ENCODE measurements around the gene GYPA.
"Not testable (repeated sequence)": the region's sequence is repeated elsewhere in the genome, so short reads cannot be mapped to it uniquely, and the experiment has no call there.

GYPA gene

DNA sequence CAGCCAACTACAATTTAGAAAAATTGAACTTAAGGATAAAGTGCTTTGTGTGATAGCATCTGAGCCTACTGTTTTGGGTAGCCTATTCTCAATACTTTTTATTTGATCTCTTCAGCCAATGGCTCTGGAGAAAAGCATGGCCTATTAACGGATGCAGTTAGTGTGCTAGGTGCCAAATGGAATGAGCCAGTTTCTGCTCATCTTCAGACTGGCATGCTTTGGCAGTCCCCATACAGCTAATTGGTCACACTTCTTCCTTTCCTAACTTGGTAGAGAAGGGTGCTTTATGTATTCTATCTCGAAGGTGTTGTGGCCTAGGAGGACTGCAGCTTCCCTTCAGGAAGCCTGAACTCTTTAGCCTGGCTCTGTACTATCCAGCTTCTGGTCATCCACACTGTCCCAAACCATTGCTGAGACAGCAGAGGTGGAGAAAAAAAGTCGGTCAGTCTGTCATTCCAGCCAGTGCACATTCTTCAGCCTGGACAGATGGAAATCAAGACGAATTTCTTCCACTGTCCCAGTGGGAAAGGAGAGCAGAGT lies 11.1 kb downstream of the GYPA start:
- not testable (repeated sequence) for FAIRE-seq; DNase-seq (ENCODE audit: insufficient read length, low spot score)

- not testable (repeated sequence) for FAIRE-seq
These were observed 11.7 kb downstream of the GYPA start for GRCh38 chr4:144128709-144129320.

GRCh38 chr4:144125109-144125508 lies 15.4 kb downstream of the GYPA start:
- not testable (repeated sequence) for DNase-seq (ENCODE audit: insufficient read length, low spot score)

More at GRCh38 chr4:144128709-144129320, 11.7 kb downstream of the GYPA start:
- DNase-seq (ENCODE audit: insufficient read length, low spot score): not testable (repeated sequence)

GRCh38 chr4:144123982-144124635 lies 16.4 kb downstream of the GYPA start:
- not testable (repeated sequence) for FAIRE-seq; DNase-seq (ENCODE audit: insufficient read length, low spot score)

More at GRCh38 chr4:144125109-144125508, 15.4 kb downstream of the GYPA start:
- FAIRE-seq: not testable (repeated sequence)

DNA sequence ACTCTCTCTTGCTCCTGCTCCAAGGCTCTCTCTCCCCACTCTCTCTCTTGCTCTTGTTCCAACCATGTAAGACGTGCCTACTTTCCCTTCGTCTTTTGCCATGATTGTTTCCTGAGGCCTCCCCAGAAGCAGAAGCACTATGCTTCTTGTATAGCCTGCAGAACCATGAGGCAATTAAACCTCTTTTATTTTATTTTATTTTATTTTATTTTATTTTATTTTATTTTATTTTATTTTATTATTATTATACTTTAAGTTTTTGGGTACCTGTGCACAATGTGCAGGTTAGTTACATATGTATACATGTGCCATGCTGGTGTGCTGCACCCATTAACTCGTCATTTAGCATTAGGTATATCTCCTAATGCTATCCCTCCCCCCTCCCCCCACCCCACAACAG lies 17.2 kb downstream of the GYPA start:
- FAIRE-seq; DNase-seq (ENCODE audit: insufficient read length, low spot score): not testable (repeated sequence)

DNA sequence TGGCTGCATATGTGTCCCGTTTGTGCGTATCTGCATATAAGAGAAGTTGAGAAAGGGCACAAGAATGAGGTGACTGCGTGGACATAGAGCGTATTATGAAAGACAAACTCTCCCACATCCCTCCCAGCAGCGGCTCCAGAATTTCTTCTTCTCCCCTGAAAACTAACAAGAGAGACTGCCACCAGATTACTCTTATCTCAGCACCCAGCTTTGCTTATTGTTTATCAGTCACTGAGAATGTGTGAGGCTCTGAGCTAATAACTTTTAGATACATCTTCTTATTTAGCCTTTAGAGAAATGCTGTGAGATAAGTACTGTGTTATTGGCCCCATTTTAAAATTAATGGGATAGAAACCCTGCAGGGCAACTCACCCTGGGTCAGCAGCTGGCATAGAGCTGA lies 20.8 kb downstream of the GYPA start:
- not testable (repeated sequence) for DNase-seq (ENCODE audit: insufficient read length, low spot score); FAIRE-seq

GRCh38 chr4:144115519-144115918 lies 25.0 kb downstream of the GYPA start:
- FAIRE-seq (no peak), DNase-seq (ENCODE audit: insufficient read length, low spot score) (no peak)

DNA sequence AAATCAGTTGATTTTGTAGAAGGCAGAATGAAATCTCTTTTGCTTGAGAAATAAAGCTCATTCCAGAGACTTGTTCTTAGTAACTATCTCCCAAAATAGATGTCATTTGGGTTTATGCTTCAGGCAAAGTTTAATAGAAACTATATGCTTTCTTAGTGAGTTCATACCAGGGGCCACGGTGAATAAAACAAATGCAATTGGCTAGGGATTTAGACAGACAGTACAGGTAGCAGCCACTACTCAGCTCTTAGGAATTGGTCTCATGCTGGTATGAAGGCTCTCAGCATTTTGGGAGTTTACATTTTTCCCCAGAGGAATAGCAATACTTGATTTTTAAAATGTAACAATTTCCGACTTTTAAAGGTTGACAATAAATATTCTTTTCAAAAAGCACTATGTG lies 27.0 kb downstream of the GYPA start:
- DNase-seq (ENCODE audit: insufficient read length, low spot score) (no peak), FAIRE-seq (no peak)

DNA sequence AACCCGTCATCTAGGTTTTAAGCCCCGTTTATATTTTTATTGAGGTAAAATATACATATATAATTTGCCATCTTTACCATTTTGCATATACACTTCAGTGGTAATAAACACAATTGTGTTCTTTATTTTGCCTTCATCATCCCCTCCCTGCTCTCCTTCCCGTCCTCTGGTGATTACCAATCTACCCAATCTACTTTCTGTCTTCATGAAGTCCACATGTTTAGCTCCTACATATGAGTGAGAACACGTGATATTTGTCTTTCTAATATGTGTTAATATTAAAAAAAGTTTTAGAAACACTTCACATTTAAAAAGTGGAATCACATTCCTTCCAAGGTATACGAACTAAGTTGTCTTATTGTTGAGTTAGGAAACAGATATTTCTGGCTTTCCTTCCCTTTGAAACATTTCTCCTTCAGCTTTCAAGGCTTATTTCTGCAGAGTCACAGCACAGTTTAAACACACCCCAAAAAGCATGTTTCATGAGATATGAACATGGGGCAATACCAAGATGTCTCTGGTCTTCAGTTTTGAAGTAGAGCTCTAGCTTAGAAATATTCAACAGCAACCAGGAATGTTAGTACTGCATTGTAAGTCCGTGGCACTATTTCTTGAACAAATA lies 35.9 kb downstream of the GYPA start:
- DNase-seq (ENCODE audit: insufficient read length, low spot score) (no peak), FAIRE-seq (no peak)

DNA sequence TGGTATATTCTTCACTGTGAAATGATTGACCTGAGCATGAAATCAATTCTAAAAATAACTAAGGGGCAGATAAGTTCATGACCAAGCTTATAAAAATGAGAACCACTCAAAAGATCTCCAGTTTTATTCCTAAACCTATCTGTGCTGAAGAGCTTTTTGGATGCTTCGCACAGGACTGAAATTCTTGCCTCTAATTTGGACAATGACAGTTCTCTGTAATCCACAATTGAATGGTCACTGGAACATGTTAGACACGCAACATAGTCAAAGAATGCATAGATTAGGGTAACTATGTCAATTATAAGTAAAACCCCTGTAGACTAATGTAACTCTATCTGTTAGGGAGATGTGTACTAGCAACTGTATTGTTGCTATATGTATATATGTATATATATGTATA lies 42.7 kb downstream of the GYPA start:
- not testable (repeated sequence) for FAIRE-seq; DNase-seq (ENCODE audit: insufficient read length, low spot score)

DNA sequence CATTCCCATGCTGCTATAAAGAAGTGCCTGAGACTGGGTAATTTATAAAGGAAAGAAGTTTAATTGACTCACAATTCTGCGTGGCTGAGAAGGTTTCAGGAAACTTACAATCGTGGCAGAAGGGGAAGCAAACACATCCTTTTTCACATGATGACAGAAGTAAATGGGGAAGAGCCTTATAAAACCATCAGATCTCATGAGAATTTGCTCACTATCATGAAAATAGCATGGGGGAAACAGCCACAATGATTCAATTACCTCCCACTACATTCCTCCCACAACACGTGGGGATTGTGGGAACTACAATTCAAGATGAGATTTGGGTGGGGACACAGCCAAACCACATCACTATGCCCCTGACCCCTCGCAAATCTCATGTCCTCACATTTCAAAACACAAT lies 46.5 kb downstream of the GYPA start:
- FAIRE-seq; DNase-seq (ENCODE audit: insufficient read length, low spot score): not testable (repeated sequence)

GRCh38 chr4:144091181-144091580 lies 49.3 kb downstream of the GYPA start:
- FAIRE-seq; DNase-seq (ENCODE audit: insufficient read length, low spot score): not testable (repeated sequence)

DNA sequence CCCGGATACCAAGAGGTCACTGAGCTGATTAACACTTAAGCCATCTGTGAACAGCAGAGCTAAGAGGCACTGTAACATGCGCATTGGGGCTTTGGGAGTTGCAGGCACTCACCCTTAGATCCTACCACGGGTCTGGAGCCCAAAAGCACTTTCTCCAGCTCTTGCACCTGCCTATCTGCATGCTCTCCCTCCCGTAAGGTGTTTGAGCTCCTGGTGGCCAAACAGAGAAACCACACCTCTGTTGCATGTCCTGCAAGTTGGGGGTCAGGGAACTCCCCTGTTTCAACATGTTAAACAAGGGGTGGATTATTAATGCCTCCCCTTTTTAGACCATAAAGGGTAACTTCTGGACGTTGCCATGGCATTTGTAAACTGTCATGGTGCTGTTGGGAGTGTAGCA lies 49.8 kb downstream of the GYPA start:
- FAIRE-seq (no peak), DNase-seq (ENCODE audit: insufficient read length, low spot score) (no peak)

DNA sequence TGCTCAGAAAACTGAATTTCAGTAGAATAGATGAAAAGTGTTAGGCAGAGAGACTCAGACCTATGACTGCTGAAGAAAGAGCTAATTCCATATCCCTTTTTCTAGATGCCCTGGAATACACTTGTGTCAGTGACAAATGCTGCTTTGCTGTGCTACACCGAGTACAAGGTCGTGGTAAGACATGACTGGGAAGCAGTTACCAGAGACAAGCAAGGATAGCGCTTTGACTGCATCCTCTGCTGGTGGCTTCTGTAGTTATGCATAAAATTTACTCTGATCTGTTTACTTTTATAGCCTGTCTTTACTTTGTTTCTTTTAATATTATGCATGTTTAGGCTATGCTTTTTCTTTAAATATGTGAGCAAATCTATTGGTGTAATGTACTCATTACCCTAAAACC lies 58.5 kb downstream of the GYPA start:
- not testable (repeated sequence) for FAIRE-seq; DNase-seq (ENCODE audit: insufficient read length, low spot score)

DNA sequence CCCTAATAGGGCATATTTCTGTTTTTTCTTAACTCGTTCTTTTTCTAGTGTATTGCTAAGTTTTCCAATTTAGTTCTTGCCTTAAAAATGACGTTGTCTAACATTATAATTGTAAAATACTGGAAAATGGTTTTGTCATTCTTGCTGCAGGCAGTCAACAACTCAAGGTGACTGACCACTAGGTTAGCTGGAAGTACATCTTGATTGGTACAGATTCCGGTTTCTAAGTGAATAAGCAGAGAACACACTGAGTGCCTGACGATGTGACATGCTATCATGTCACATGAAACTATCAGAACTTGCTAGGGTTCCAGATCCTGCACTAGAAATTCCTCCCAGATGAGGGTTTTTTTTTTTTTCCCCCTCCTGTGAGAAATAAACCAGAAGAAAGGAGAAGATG lies 60.4 kb downstream of the GYPA start:
- not testable (repeated sequence) for DNase-seq (ENCODE audit: insufficient read length, low spot score); FAIRE-seq

DNA sequence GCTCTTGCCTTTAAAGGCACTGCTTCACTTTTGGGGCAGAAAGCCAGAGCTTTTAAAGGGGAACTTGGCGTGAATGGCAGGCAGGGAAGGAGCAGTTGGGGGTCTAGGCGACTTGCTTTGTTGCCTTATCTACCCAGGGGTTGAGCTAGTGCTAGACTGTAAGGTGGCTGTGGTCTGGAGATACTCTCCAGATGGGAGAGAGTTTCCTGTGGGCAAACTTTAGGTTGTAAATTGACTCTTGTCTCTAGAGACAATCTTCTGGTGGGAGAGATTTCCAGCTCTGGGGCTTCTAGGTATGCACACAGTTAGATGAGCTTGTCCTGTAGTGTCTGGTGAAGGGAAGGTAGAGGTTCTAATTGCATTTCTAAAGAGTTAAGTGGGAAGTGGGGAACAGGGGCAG lies 61.8 kb downstream of the GYPA start:
- not testable (repeated sequence) for DNase-seq (ENCODE audit: insufficient read length, low spot score); FAIRE-seq

GRCh38 chr4:144061556-144061955 lies 79.0 kb downstream of the GYPA start:
- not testable (repeated sequence) for FAIRE-seq; DNase-seq (ENCODE audit: insufficient read length, low spot score)

DNA sequence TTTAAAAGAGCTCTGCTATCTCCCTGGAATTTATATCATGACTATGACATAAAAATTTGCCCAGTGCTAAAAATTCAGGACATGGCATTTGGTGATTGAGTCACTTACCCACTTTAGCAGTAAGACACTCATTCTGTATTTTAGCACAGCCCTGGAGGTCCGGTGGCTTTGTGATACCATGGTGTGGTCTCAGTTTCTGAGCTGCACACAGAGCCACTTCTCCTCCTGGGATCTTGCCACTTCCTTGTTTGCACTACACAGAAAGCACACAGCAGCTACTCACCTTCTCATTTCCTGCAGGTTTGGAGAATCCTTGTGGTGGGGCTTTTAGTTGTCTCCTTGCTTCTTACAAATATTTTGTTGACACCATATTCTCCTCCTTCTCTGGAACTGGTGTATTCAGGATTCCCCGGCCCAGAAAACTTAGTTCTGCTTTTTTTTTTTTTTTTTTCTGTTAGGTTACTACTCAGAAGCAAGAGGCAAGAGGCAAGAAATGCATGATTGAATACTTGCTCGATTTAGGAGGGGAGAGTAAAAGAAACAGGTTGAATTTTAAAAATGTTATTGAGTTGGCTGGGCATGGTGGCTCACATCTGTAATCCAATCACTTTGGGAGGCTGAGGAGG lies 80.2 kb downstream of the GYPA start:
- DNase-seq (ENCODE audit: insufficient read length, low spot score); FAIRE-seq: not testable (repeated sequence)

Data from GM19239 (cell line).